Measurements from ENCODE around the gene QSOX1.

DNA sequence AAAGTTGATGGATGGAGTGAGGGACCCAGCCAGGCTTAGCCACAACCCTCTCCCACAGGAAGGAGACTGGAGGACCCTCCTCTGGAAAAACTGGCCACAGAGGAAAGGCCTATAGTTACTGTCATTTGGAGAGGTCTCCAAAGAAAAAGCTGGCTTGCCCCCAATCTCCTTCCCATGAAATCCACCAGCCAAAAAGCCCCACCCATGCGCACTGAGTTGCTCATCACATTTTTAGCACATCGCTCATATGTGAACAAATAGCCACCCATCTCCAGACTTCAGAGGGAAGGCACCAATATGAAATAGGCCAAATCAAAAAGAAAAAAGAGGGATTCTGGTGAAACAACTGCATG lies 36.9 kb upstream of the QSOX1 start:
- TF ChIP-seq POLR2AphosphoS5 (IDR thresholded peaks at IDR 0.05) = no peak
- no peak for TF ChIP-seq POLR2A (IDR thresholded peaks at IDR 0.05)

Data from transverse colon (tissue), 3 donors.